Astrocyte (in vitro differentiated cells and primary cell): ENCODE measurements around the gene BRD4.

Source experiments
- EZH2 ChIP-seq: IDR thresholded peaks from 2 replicates; pipeline ENCODE4 v1.6.1; 2012; ENCODE audit warnings: mild to moderate bottlenecking, low read length, inconsistent platforms; ENCODE audit not compliant: insufficient read depth
- TF ChIP-seq, protein P1 (sequence below): IDR thresholded peaks from 2 replicates; pipeline ENCODE4 v1.5.1; 2011; ENCODE audit warnings: low read depth, mild to moderate bottlenecking, inconsistent platforms, low read length, moderate library complexity; ENCODE audit not compliant: insufficient read depth

DNA sequence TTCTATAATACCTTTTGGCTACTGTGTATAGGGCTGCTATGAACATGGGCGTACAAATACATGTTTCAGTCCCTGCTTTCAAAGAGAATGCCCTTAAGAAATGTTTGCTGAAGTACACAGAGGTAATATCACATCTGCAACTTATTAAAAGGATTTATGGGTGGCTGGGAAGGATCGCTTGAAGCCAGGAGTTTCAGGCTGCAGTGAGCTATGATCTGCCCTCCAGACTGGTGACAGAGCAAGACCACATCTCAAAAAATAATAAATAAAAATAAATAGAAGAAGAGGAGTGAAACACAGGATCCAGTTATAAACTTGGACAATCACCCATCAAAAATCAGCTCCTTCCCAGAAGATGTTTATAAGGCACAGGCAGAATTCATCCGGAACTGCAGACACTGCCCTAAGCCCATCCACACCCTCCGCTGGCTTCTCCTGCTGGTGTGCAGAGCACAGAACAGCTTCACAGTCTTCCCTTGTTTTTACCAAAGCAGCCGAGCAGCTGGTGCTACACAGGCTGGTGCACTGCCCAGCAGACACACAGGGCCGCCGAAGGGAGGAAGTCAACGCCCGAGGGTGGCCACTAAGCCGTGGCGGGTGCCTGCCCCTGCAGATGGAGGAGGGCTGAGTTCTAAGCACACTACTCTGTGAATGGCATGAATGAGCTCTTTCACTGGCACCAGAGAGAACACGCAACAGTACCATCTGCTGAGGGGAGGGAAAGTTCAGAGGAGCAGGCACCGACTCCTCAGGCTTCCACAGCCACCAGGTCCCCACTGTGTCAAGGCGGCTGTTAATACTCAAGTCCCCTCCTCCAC is 44.0 kb downstream of the BRD4 start:
- TF ChIP-seq, protein P1, sequence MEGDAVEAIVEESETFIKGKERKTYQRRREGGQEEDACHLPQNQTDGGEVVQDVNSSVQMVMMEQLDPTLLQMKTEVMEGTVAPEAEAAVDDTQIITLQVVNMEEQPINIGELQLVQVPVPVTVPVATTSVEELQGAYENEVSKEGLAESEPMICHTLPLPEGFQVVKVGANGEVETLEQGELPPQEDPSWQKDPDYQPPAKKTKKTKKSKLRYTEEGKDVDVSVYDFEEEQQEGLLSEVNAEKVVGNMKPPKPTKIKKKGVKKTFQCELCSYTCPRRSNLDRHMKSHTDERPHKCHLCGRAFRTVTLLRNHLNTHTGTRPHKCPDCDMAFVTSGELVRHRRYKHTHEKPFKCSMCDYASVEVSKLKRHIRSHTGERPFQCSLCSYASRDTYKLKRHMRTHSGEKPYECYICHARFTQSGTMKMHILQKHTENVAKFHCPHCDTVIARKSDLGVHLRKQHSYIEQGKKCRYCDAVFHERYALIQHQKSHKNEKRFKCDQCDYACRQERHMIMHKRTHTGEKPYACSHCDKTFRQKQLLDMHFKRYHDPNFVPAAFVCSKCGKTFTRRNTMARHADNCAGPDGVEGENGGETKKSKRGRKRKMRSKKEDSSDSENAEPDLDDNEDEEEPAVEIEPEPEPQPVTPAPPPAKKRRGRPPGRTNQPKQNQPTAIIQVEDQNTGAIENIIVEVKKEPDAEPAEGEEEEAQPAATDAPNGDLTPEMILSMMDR = no peak
- no peak for TF ChIP-seq EZH2
